OCI-LY3 (cell line): ENCODE results near the gene PDZRN3.

Experiments
- EZH2phosphoT487 ChIP-seq: fragments of 200-600 bp; shearing (Covaris generic); IDR thresholded peaks from 2 replicates; pipeline ENCODE4 v1.6.1; 2018; ENCODE audit warnings: antibody characterized with exemption, mixed run types, low read depth
- TF ChIP-seq, protein P1 (sequence below): fragments of 200-600, 300-600 bp; sonication (generic); IDR thresholded peaks from 2 replicates; pipeline ENCODE4 v1.5.1; 2014; ENCODE audit warnings: antibody characterized with exemption, low read length, low read depth

- TF ChIP-seq, protein P1, sequence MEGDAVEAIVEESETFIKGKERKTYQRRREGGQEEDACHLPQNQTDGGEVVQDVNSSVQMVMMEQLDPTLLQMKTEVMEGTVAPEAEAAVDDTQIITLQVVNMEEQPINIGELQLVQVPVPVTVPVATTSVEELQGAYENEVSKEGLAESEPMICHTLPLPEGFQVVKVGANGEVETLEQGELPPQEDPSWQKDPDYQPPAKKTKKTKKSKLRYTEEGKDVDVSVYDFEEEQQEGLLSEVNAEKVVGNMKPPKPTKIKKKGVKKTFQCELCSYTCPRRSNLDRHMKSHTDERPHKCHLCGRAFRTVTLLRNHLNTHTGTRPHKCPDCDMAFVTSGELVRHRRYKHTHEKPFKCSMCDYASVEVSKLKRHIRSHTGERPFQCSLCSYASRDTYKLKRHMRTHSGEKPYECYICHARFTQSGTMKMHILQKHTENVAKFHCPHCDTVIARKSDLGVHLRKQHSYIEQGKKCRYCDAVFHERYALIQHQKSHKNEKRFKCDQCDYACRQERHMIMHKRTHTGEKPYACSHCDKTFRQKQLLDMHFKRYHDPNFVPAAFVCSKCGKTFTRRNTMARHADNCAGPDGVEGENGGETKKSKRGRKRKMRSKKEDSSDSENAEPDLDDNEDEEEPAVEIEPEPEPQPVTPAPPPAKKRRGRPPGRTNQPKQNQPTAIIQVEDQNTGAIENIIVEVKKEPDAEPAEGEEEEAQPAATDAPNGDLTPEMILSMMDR: no peak
- no peak for TF ChIP-seq EZH2phosphoT487
These were observed at the start of gene PDZRN3 for GRCh38 chr3:73624821-73625665.
